ENCODE data around the gene ERVW-1.
A peak's percentile ranks its signal among the peaks of the same experiment; 100 is the strongest.

The ERVW-1 gene

DNA sequence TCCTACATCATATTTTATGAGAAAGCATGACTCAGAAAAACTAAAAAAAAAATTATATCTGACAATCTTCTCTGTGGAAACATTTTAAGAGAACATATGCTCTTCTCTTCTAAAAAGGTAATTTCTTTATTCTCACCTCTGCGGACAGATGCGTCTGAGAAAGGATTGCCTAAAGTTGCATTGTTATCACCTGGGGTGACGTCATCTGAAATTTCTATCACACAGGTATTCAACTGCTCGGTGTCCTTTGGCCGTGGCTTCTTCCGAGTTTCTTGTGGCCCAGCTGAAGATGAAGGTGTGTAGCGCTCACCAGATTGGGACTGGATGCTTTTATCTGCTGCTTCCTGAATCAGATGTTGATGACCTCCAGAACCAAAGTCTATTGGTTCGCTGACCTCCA is 44.7 kb downstream of the ERVW-1 start:
- no peaks in the 10 kb centered on the region for H3K4me1 ChIP-seq (ENCODE audit: insufficient read depth, low read length)
- H3K9me3 ChIP-seq (ENCODE audit: low read length): no peaks in the 10 kb centered on the region
- no peaks in the 10 kb centered on the region for H3K27me3 ChIP-seq (ENCODE audit: insufficient read depth, low read length)
- no peak overlapping the region for H2AFZ ChIP-seq (ENCODE audit: low read depth, low read length)
- no peak overlapping the region for H3K4me3 ChIP-seq (ENCODE audit: low read length)
- no peaks in the 10 kb centered on the region for H3K36me3 ChIP-seq (ENCODE audit: insufficient read depth, low read length)

DNA sequence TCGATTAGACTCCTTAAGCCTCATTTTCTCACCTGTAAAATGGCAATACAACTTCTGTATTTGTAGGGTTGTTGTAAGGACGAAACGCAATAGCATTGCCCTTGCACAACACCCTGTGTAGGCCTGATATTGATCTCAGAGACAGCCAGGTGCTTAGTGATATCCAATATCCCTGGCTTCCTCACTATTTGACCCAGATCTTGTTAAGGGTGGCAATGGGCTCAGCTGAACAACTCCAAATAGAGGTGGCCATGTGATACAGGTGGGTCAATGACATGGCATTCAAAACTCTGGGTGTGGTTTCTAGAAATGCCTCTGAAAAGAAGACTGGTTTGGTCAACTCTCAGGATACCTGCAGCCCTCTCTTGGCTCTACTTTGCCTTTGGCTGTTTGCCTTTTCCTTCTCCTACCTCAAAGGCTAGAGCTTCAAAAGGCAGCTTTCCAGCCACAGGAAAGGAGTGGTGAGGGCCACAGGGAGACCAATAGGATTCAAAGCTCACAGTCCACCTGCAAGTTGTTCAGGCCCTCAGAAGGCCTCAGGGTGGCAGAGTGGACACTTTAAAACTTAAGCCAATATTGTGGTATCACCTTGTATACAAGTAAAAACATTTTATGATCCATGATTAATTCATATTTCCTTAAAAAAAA is 45.3 kb downstream of the ERVW-1 start:
- Histone ChIP-seq H3K36me3 (ENCODE audit: insufficient read depth, low read length) (no peaks in the 10 kb centered on the region), H3K27me3 (ENCODE audit: insufficient read depth, low read length) (no peaks in the 10 kb centered on the region), H3K9me3 (ENCODE audit: low read length) (no peaks in the 10 kb centered on the region), H3K4me1 (ENCODE audit: insufficient read depth, low read length) (no peaks in the 10 kb centered on the region), H3K4me3 (ENCODE audit: low read length) (no peak overlapping the region), H2AFZ (ENCODE audit: low read depth, low read length) (no peak overlapping the region)

DNA sequence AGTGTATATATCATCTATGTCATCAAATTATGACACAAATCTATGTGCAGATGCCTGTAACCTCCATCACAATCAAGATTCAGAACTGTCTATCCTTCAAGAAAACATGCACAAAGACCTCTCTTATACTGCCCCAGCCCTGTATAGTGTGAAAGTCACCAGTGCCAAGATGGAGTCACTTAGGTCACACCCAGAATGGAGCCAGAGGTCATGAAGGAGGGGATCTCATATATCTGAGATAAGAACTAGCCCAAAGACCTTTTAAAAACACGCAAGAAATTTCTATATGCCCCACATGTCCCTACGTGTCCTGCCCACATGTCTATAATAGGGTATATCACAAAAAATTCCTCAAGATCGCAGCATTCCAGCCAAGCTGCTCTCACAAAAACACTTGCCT is 50.6 kb downstream of the ERVW-1 start:
- Histone ChIP-seq H2AFZ (ENCODE audit: low read depth, low read length) (no peak overlapping the region), H3K27me3 (ENCODE audit: insufficient read depth, low read length) (no peaks in the 10 kb centered on the region), H3K4me3 (ENCODE audit: low read length) (no peak overlapping the region), H3K4me1 (ENCODE audit: insufficient read depth, low read length) (peaks cover 4% of the 10 kb centered on the region), H3K36me3 (ENCODE audit: insufficient read depth, low read length) (no peaks in the 10 kb centered on the region), H3K9me3 (ENCODE audit: low read length) (no peaks in the 10 kb centered on the region)

DNA sequence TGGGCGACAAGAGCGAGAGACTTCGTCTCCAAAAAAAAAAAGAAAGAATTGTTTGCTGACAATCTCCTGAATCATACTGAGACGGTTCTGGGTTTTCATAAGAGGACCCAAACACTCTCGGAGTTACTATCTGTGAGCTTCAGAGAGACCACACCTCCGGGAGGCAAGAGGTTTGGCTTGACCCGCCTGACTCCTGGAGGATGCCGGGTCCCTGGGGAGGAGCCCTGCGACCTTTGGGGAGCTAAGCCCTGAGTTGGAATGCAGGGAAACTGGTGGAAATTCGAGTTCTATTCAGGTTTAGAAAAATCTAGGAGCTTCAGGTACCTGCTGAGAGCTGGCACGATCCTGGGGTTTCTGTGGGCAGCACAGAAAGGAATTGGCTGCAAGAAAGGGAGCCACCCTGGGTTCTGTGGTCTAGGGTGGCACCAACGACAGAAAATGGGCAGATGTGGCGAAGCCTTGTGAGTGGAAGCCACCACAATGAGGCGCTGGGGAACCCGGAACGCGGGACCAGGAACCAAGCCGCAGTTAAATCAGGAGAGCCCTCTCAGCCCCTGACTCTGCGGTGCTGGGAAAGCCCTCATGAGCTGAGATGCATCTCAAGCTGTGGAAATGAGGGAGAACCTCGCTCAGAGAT is 52.3 kb downstream of the ERVW-1 start:
- H3K36me3 ChIP-seq (ENCODE audit: insufficient read depth, low read length): no peaks in the 10 kb centered on the region
- no peak overlapping the region for H3K4me3 ChIP-seq (ENCODE audit: low read length)

DNA sequence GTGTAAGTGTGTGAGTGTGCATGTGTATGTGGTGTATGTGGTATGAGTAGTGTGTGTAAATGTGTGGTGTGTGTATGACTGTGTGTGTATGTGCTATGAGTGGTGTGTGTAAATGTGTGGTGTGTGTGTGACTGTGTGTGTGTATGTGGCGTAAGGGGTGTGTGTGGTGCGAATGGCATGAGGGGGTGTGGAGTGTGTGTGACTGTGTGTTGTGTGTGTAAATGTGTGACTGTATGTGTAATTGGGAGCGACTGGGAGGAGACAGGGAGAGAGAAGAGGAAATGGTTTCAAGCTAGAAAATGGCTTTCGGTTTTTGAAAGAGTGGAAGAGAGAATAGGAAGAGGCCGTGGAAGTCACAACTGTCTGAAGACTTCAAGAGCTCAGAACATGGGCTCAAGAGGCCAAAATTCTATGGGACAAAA is 54.0 kb downstream of the ERVW-1 start:
- Histone ChIP-seq H3K4me3 (ENCODE audit: low read length) (no peak overlapping the region), H3K4me1 (ENCODE audit: insufficient read depth, low read length) (peaks cover 4% of the 10 kb centered on the region)

More for the DNA sequence above, 52.3 kb downstream of the ERVW-1 start:
- peaks cover 4% of the 10 kb centered on the region for H3K4me1 ChIP-seq (ENCODE audit: insufficient read depth, low read length)
- H2AFZ ChIP-seq (ENCODE audit: low read depth, low read length): no peak overlapping the region
- no peaks in the 10 kb centered on the region for H3K9me3 ChIP-seq (ENCODE audit: low read length)
- H3K27me3 ChIP-seq (ENCODE audit: insufficient read depth, low read length): no peaks in the 10 kb centered on the region

DNA sequence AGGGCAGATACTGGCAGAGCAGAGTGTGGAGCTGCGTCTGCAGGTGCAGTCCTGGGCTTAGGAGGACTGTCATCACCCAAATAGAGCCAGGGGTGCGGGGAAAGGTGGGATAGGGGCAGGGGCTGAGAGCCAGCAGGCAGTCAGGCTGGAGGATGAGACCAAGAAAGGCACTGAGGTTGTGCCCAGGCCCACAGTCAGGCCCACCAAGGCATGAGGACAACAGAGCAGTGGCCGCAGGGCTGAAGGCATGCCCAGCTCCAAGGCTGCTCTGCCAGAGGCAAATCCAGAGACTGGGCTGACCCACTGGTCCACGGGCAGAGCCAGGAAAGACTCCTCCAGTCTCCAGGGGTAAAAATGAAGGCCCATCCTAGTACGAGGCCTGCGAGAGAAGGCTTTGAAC is 54.8 kb downstream of the ERVW-1 start:
- H3K9me3 ChIP-seq (ENCODE audit: low read length): no peaks in the 10 kb centered on the region
- no peaks in the 10 kb centered on the region for H3K27me3 ChIP-seq (ENCODE audit: insufficient read depth, low read length)
- H3K4me3 ChIP-seq (ENCODE audit: low read length): no peak overlapping the region
- H3K4me1 ChIP-seq (ENCODE audit: insufficient read depth, low read length): peaks cover 4% of the 10 kb centered on the region
- H2AFZ ChIP-seq (ENCODE audit: low read depth, low read length): no peak overlapping the region
- H3K36me3 ChIP-seq (ENCODE audit: insufficient read depth, low read length): no peaks in the 10 kb centered on the region

More for the DNA sequence above, 54.0 kb downstream of the ERVW-1 start:
- Histone ChIP-seq H3K27me3 (ENCODE audit: insufficient read depth, low read length) (no peaks in the 10 kb centered on the region), H2AFZ (ENCODE audit: low read depth, low read length) (peak overlapping the region; percentile 79), H3K9me3 (ENCODE audit: low read length) (no peaks in the 10 kb centered on the region), H3K36me3 (ENCODE audit: insufficient read depth, low read length) (no peaks in the 10 kb centered on the region)

DNA sequence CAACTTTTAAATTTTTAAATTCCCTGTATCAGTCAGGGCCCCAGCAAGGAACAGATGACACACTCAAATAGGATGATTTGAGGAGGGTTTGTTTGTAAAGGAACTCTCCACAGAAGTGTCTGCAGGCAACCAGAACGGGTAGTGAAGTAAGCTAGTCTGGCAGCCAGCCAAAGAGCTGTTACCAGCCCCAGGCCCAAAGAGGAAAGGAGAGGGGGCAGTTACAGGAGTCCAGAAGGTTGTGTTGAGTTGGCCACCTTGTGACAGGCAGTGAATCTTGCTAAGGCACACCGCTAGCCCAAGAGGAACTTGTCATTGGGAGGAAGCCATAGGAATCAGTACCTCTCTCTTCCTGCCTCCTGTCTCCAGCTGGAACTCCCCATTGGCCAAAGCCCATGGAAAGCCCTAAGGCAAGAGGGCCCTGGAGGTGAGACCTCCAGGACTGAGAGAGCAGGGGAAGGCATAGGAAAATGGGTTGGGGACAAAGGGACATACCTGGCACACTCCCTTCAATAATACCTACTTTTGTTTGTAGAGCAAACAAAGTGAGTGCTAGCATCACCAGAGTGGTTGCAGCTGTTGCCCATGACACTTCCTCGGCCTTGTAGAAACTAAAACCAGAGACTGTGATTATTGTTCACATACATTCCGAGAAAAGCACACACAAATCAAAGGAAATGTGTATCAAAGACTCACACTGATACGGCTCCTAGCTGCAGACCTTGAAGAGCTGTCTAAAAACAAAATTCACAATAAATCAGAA is 55.9 kb downstream of the ERVW-1 start:
- H2AFZ ChIP-seq (ENCODE audit: low read depth, low read length): no peak overlapping the region
- H3K27me3 ChIP-seq (ENCODE audit: insufficient read depth, low read length): no peaks in the 10 kb centered on the region
- H3K9me3 ChIP-seq (ENCODE audit: low read length): no peaks in the 10 kb centered on the region
- H3K4me3 ChIP-seq (ENCODE audit: low read length): no peak overlapping the region
- H3K36me3 ChIP-seq (ENCODE audit: insufficient read depth, low read length): no peaks in the 10 kb centered on the region
- peaks cover 4% of the 10 kb centered on the region for H3K4me1 ChIP-seq (ENCODE audit: insufficient read depth, low read length)

Measured in neuron (in vitro differentiated cells).